Measurements from ENCODE around the gene EYS. TPM values are rescaled to one million over a fixed set of nuclear protein-coding genes. Genes with fewer than 3 reads are reported as not detected.

EYS gene
- total RNA-seq, 2 donors from 2014 or later: not detected

DNA sequence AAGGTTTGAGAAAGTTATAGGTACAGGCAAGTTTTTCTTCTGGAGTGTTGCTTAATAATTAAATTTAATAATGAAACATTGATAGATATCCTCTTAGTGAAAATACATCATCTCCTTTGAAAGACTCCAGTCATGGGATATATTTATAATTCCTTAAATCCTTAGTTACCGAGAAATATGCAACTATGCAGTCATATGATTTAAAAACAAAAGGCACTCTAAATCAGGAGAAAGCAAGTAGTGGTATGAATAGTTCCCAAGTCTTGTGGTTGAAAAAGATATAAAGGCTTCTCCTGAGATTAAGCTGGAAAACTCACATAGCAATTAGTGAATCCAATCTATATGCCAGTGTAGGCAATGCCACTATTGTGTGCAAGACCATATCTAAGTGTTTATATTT lies 475.4 kb downstream of the EYS start:
- Histone ChIP-seq H3K27me3 (replicated peaks; ENCODE audit: insufficient read depth) (no peaks in the 10 kb centered on the region), H3K4me3 (no peak overlapping the region), H3K36me3 (no peaks in the 10 kb centered on the region), H3K27ac (no peak overlapping the region), H3K9me3 (no peaks in the 10 kb centered on the region), H3K4me1 (ENCODE audit: control insufficient read depth in 1 of 2, low read depth in 2 of 2) (no peaks in the 10 kb centered on the region)
- no peak for ATAC-seq (ENCODE audit: insufficient number of reproducible peaks, low FRiP score, low read depth)
- TF ChIP-seq, protein P1, sequence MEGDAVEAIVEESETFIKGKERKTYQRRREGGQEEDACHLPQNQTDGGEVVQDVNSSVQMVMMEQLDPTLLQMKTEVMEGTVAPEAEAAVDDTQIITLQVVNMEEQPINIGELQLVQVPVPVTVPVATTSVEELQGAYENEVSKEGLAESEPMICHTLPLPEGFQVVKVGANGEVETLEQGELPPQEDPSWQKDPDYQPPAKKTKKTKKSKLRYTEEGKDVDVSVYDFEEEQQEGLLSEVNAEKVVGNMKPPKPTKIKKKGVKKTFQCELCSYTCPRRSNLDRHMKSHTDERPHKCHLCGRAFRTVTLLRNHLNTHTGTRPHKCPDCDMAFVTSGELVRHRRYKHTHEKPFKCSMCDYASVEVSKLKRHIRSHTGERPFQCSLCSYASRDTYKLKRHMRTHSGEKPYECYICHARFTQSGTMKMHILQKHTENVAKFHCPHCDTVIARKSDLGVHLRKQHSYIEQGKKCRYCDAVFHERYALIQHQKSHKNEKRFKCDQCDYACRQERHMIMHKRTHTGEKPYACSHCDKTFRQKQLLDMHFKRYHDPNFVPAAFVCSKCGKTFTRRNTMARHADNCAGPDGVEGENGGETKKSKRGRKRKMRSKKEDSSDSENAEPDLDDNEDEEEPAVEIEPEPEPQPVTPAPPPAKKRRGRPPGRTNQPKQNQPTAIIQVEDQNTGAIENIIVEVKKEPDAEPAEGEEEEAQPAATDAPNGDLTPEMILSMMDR (IDR thresholded peaks at IDR 0.05): no peak
- no peak for DNase-seq (ENCODE audit: low spot score)

DNA sequence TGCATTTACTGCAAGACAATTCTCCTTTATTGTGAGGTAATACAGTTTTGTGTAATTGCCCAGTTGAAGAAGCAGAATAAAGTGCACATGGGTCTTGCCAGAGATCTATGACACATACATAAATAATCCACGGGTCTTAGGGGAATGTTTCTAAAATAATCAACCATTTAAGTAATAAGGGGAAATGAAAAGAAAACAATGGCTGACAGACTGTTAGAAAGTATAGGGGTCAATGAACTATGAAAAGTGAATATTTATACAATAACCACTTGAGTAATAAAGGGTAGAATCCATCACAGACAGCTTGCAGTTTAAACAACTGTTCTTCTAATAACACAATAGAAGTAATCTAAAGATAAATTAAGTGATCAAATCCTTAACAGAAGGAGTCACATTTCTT lies 477.2 kb downstream of the EYS start:
- H3K27ac ChIP-seq: no peak overlapping the region
- no peak for DNase-seq (ENCODE audit: low spot score)
- ATAC-seq (ENCODE audit: insufficient number of reproducible peaks, low FRiP score, low read depth): no peak
- H3K4me3 ChIP-seq: no peak overlapping the region
- TF ChIP-seq, protein P1 (IDR thresholded peaks at IDR 0.05): no peak
- H3K4me1 ChIP-seq (ENCODE audit: control insufficient read depth in 1 of 2, low read depth in 2 of 2): no peaks in the 10 kb centered on the region
- H3K27me3 ChIP-seq (replicated peaks; ENCODE audit: insufficient read depth): no peaks in the 10 kb centered on the region
- H3K36me3 ChIP-seq: no peaks in the 10 kb centered on the region
- H3K9me3 ChIP-seq: no peaks in the 10 kb centered on the region

DNA sequence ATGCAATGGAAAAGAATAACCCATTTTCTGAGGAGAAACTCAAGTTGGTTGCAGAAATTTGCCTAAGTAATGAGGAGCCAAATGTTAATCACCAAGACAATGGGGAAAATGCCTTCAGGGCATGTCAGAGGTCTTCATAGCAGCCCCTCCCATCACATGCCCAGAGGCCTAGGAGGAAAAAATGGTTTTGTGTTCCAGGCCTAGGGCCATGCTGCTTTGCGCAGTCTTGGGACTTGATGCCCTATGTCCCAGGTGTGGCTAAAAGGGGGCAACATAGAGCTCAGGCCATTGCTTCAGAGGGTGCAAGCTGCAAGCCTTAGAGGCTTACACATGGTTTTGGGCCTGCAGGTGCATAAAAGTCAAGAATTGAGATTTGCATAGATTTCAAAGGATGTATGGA lies 485.9 kb downstream of the EYS start:
- TF ChIP-seq, protein P1 (IDR thresholded peaks at IDR 0.05): no peak
- ATAC-seq (ENCODE audit: insufficient number of reproducible peaks, low FRiP score, low read depth) (no peak), DNase-seq (ENCODE audit: low spot score) (no peak)
- Histone ChIP-seq H3K9me3 (no peaks in the 10 kb centered on the region), H3K4me3 (no peak overlapping the region), H3K4me1 (ENCODE audit: control insufficient read depth in 1 of 2, low read depth in 2 of 2) (no peaks in the 10 kb centered on the region), H3K36me3 (no peaks in the 10 kb centered on the region), H3K27ac (no peak overlapping the region), H3K27me3 (replicated peaks; ENCODE audit: insufficient read depth) (no peaks in the 10 kb centered on the region)

DNA sequence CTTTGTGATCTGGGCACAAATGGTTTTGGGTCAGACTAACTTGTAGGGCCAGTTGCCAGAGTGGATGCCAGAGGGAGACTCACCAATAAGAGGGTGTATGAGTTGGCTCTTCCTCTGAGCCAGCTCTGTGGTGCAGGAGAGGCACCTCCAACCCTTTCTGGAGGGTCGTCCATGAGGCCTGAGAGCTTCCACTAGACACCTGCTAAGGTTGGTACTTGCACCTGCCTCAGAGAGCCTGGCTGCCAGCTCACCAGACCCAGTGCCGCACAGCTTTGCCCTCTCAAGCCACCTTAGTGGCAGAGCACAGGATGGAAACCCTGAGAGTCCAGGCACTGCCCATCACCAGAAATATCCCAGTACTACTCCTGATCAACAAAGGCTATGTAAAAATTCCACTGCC lies 504.3 kb downstream of the EYS start:
- TF ChIP-seq, protein P1 (IDR thresholded peaks at IDR 0.05): no peak
- ATAC-seq (ENCODE audit: insufficient number of reproducible peaks, low FRiP score, low read depth) (no peak), DNase-seq (ENCODE audit: low spot score) (no peak)
- Histone ChIP-seq H3K4me3 (no peak overlapping the region), H3K27me3 (replicated peaks; ENCODE audit: insufficient read depth) (no peaks in the 10 kb centered on the region), H3K27ac (no peak overlapping the region), H3K4me1 (ENCODE audit: control insufficient read depth in 1 of 2, low read depth in 2 of 2) (no peaks in the 10 kb centered on the region), H3K36me3 (no peaks in the 10 kb centered on the region), H3K9me3 (no peaks in the 10 kb centered on the region)

DNA sequence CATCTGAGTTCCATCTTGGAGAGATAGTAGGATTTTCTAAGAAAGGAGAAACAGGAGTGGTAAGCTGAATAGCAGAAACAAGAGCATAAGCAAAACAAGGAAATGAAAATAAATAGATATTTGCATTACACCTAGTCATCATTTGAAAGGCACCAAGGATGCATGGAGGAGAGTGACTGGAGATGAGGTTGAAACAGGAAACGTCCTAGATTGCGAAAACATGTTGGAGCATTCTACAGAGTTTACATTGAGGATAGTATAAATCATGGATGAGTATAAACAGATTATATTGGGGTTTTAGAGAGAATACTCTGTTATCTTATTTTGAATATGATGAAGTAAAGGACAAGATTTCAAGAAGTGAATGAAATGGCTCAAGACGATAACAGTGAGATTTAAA lies 507.3 kb downstream of the EYS start:
- TF ChIP-seq, protein P1 (IDR thresholded peaks at IDR 0.05): no peak
- Histone ChIP-seq H3K27me3 (replicated peaks; ENCODE audit: insufficient read depth) (no peaks in the 10 kb centered on the region), H3K4me1 (ENCODE audit: control insufficient read depth in 1 of 2, low read depth in 2 of 2) (no peaks in the 10 kb centered on the region)

More for the DNA sequence above, 507.3 kb downstream of the EYS start:
- DNase-seq (ENCODE audit: low spot score) (no peak), ATAC-seq (ENCODE audit: insufficient number of reproducible peaks, low FRiP score, low read depth) (no peak)
- Histone ChIP-seq H3K4me3 (no peak overlapping the region), H3K36me3 (no peaks in the 10 kb centered on the region), H3K9me3 (no peaks in the 10 kb centered on the region), H3K27ac (no peak overlapping the region)

Measured in thoracic aorta (tissue), 2 donors.